GM23338 (cell line): ENCODE measurements around the gene CSTB. TPM values are rescaled to one million over a fixed set of nuclear protein-coding genes. Genes with fewer than 3 reads are reported as not detected.

Source experiments
- ATAC-seq: fragments of 200-7000 bp; cut with Tn5 transposase; 3 replicates; pipeline ENCODE4 v1.9.1; 2020
- DNase-seq: peaks from one replicate; pipeline ENCODE4 v3.0.0-alpha.2; 2015; ENCODE audit warnings: low spot score
- H2AFZ ChIP-seq: fragments of 200-600 bp; sonication (generic); 2 replicates; pipeline ENCODE4 v1.8.0; 2016; ENCODE audit warnings: antibody characterized with exemption, mild to moderate bottlenecking, moderate library complexity
- H3F3A ChIP-seq: fragments of 200-600 bp; sonication (generic); replicated peaks from 2 replicates; pipeline ENCODE4 v1.8.0; 2017; ENCODE audit warnings: antibody characterized with exemption, mixed run types, low read depth
- H3K27ac ChIP-seq: fragments of 200-600 bp; sonication (generic); 2 replicates; pipeline ENCODE4 v1.6.1; 2016; ENCODE audit warnings: low read depth
- H3K27me3 ChIP-seq: fragments of 200-600 bp; sonication (generic); 2 replicates; pipeline ENCODE4 v1.8.0; 2016; ENCODE audit warnings: mild to moderate bottlenecking, mixed run types, moderate library complexity; ENCODE audit not compliant: insufficient read depth
- H3K36me3 ChIP-seq: fragments of 200-600 bp; sonication (generic); 2 replicates; pipeline ENCODE4 v1.8.0; 2016; ENCODE audit warnings: mild to moderate bottlenecking; ENCODE audit not compliant: insufficient read depth
- H3K4me1 ChIP-seq: fragments of 200-600 bp; sonication (generic); 2 replicates; pipeline ENCODE4 v1.8.0; 2016; ENCODE audit warnings: mild to moderate bottlenecking, moderate library complexity; ENCODE audit not compliant: insufficient read depth
- H3K4me2 ChIP-seq: fragments of 200-600 bp; sonication (generic); 2 replicates; pipeline ENCODE4 v1.7.1; 2017; ENCODE audit warnings: mixed run types
- H3K4me3 ChIP-seq: fragments of 200-600 bp; sonication (generic); 2 replicates; pipeline ENCODE4 v1.6.1; 2016; ENCODE audit warnings: mixed run types
- H3K79me2 ChIP-seq: fragments of 200-600 bp; sonication (generic); replicated peaks from 2 replicates; pipeline ENCODE4 v1.8.0; 2017; ENCODE audit warnings: mild to moderate bottlenecking; ENCODE audit not compliant: insufficient read depth
- H3K9me2 ChIP-seq: fragments of 200-600 bp; sonication (generic); 2 replicates; pipeline ENCODE4 v1.8.0; 2017; ENCODE audit not compliant: insufficient read depth
- H4K20me1 ChIP-seq: fragments of 200-600 bp; sonication (generic); replicated peaks from 2 replicates; pipeline ENCODE4 v1.8.0; 2017; ENCODE audit warnings: mild to moderate bottlenecking; ENCODE audit not compliant: insufficient read depth
- H3K27ac Mint-ChIP-seq: 2 replicates; pipeline ENCODE4 v1.8.0; 2020; ENCODE audit warnings: inconsistent platforms, mild to moderate bottlenecking, moderate library complexity, mixed read lengths
- H3K27me3 Mint-ChIP-seq: 3 replicates; pipeline ENCODE4 v1.8.0; 2022; ENCODE audit warnings: low read depth, mild to moderate bottlenecking, moderate library complexity, mixed read lengths, inconsistent platforms; ENCODE audit not compliant: insufficient read depth, poor library complexity
- H3K36me3 Mint-ChIP-seq: 3 replicates; pipeline ENCODE4 v1.8.0; 2021; ENCODE audit warnings: low read depth, mild to moderate bottlenecking, inconsistent platforms, moderate library complexity, mixed read lengths
- H3K4me1 Mint-ChIP-seq: 3 replicates; pipeline ENCODE4 v1.8.0; 2020; ENCODE audit warnings: mild to moderate bottlenecking, inconsistent platforms, mixed read lengths
- H3K4me3 Mint-ChIP-seq: 3 replicates; pipeline ENCODE4 v1.8.0; 2021; ENCODE audit warnings: moderate library complexity, mild to moderate bottlenecking, inconsistent platforms, mixed read lengths
- H3K9me3 Mint-ChIP-seq: 3 replicates; pipeline ENCODE4 v1.8.0; 2020; ENCODE audit warnings: moderate library complexity, mild to moderate bottlenecking, inconsistent platforms, mixed read lengths
- CREB1 ChIP-seq: fragments of 250-450 bp; sonication (Bioruptor Pico); IDR thresholded peaks from 2 replicates; pipeline ENCODE4 v1.5.0; 2020; ENCODE audit warnings: low read depth, mild to moderate bottlenecking, moderate library complexity
- EZH2 ChIP-seq: fragments of 200-600 bp; sonication (generic); IDR thresholded peaks from one replicate; pipeline ENCODE4 v1.8.0; 2017; ENCODE audit warnings: antibody characterized with exemption, mild to moderate bottlenecking, low read depth; ENCODE audit not compliant: unreplicated experiment
- EZH2phosphoT487 ChIP-seq: fragments of 200-600 bp; sonication (generic); IDR thresholded peaks from one replicate; pipeline ENCODE4 v1.8.1; 2018; ENCODE audit warnings: antibody characterized with exemption; ENCODE audit not compliant: unreplicated experiment
- JUNB ChIP-seq: IDR thresholded peaks from one replicate; pipeline ENCODE4 v1.6.1; 2016; ENCODE audit warnings: antibody characterized with exemption; ENCODE audit not compliant: unreplicated experiment
- NANOG ChIP-seq: IDR thresholded peaks from 2 replicates; pipeline ENCODE4 v1.6.1; 2016; ENCODE audit warnings: antibody characterized with exemption, borderline replicate concordance
- POLR2AphosphoS5 ChIP-seq: IDR thresholded peaks from 2 replicates; pipeline ENCODE4 v1.6.1; 2016; ENCODE audit warnings: antibody characterized with exemption, low read depth
- STAT1 ChIP-seq: IDR thresholded peaks from one replicate; pipeline ENCODE4 v1.6.1; 2016; ENCODE audit warnings: antibody characterized with exemption; ENCODE audit not compliant: unreplicated experiment
- ZNF114 ChIP-seq: fragments of 250-450 bp; sonication (Bioruptor Pico); IDR thresholded peaks from 2 replicates; pipeline ENCODE4 v1.5.0; 2020; ENCODE audit warnings: mild to moderate bottlenecking, moderate library complexity
- polyA plus RNA-seq: library from polyadenylated mRNA; unstranded; fragments of >200 nt; fragmentation: Nextera tagmentation; extraction: Ambion mirVana; gene quantifications from 2 replicates; pipeline ENCODE4 v1.2.1, GENCODE V29; 2016
- total RNA-seq: library from RNA; depleted of rRNA; stranded (reverse); fragments of >200 nt; shearing (Covaris generic); gene quantifications from 2 replicates; pipeline ENCODE4 v1.2.3, GENCODE V29; 2014
- TF ChIP-seq, protein P1 (sequence below): IDR thresholded peaks from one replicate; pipeline ENCODE4 v1.6.1; 2018; ENCODE audit warnings: antibody characterized with exemption; ENCODE audit not compliant: unreplicated experiment
- TF ChIP-seq, protein P2 (sequence below), 2 experiments: fragments of 200-600 bp in 1 of 2; sonication (generic) in 1 of 2; conservative IDR thresholded peaks; 2 replicates each; pipeline versions ENCODE4 v1.5.1 to v1.6.1; 2016 to 2017; ENCODE audit warnings: antibody characterized with exemption in 2 of 2, low read depth in 2 of 2, mild to moderate bottlenecking in 2 of 2, moderate library complexity in 1 of 2

Gene CSTB
- total and polyA plus RNA-seq, 2 experiments from 2014 or later = 10.0 to 142 TPM

DNA sequence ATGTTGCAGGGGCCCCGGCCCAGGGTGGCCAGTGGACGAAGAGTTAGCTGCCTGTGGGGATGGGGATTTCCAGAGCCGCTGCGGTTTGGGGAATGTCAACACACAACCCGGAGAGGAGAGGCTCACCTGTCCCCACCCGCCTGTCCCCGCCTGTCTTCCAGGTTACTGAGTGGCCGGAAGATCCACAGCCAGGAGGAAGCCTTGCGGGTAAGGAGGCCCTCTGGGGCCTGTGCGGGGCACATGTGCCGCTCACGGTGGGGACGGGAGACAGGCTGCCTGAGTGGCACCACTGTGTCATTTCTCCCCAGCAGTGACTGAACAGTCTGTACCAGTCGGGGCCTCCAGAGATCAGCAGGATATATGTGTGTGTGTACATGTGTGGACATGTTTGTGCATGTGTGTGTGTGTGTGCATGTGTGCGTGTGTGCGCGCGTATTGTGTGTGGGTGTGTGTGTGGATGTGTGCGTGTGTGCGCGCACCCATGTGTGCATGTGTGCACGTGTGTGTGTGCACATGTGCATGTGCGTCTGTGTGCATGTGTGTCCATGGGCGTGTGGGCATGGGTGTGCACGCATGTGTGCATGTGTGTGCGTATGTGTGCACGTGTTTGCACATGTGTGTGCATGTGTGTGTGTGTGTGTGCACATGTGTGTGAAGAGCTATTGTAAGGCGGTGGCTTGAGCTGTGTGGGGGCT, 25.6 kb downstream of the CSTB start:
- ATAC-seq (no peak), DNase-seq (no peak)
- H3K27ac Mint-ChIP-seq = peak overlapping the region; percentile 35; the same call in 1 of the 2 replicates

DNA sequence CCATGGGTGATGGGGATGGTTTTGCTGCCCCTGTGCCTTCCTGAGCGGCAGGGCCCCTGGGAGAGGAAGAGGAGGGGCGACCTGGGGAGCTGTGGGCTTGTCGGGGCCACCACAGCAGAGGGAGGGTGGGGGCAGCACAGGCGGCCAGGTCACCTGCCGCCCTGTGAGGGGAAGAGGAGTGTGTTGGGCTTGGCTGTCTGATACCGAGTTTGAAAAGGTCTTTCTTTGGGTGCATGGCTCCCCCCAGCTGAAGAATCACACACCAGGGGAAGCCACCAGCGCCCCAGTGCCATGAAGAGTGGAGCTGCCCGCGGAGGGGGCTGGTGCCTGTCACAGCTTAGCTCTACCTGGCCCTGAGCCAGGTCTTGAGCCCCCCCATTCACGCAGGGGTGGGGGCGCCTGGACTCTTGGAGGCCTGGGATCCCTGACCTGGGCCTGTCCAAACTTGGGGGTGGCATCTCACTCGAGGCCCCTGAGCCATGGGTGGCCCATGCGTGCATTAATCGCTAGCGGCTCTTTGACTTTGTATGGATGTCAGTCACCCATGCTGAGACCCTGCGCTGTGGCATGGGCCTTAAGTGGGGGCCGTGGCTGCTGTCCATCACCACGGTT, 26.4 kb downstream of the CSTB start:
- Mint-ChIP-seq H3K27me3 (peaks cover 7% of the 10 kb centered on the region), H3K27ac (no peak overlapping the region), H3K4me1 (no peaks in the 10 kb centered on the region), H3K9me3 (no peaks in the 10 kb centered on the region), H3K36me3 (peaks cover 47% of the 10 kb centered on the region), H3K4me3 (no peak overlapping the region)
- no peaks in the 10 kb centered on the region for H3F3A ChIP-seq
- no peak overlapping the region for H2AFZ ChIP-seq
- no peaks in the 10 kb centered on the region for H3K36me3 ChIP-seq
- no peaks in the 10 kb centered on the region for H3K79me2 ChIP-seq
- H3K27ac ChIP-seq = no peak overlapping the region
- ATAC-seq (no peak), DNase-seq (no peak)
- H4K20me1 ChIP-seq = peaks cover 4% of the 10 kb centered on the region; the same call in 1 of the 2 replicates
- no peaks in the 10 kb centered on the region for H3K27me3 ChIP-seq
- no peaks in the 10 kb centered on the region for H3K4me1 ChIP-seq
- H3K4me3 ChIP-seq = no peak overlapping the region
- no peak overlapping the region for H3K4me2 ChIP-seq
- no peaks in the 10 kb centered on the region for H3K9me2 ChIP-seq
- TF ChIP-seq JUNB (no peak), ZNF114 (CRISPR knock-in tag) (no peak), STAT1 (no peak)

More for the DNA sequence above, 25.6 kb downstream of the CSTB start:
- H4K20me1 ChIP-seq = peaks cover 4% of the 10 kb centered on the region; the same call in 1 of the 2 replicates
- Mint-ChIP-seq H3K4me3 (no peak overlapping the region), H3K4me1 (no peaks in the 10 kb centered on the region), H3K27me3 (peaks cover 7% of the 10 kb centered on the region), H3K9me3 (no peaks in the 10 kb centered on the region), H3K36me3 (peaks cover 42% of the 10 kb centered on the region)
- no peaks in the 10 kb centered on the region for H3K4me1 ChIP-seq
- no peaks in the 10 kb centered on the region for H3F3A ChIP-seq
- H3K27ac ChIP-seq = no peak overlapping the region
- H3K9me2 ChIP-seq = no peaks in the 10 kb centered on the region
- H2AFZ ChIP-seq = no peak overlapping the region
- no peak overlapping the region for H3K4me3 ChIP-seq
- no peaks in the 10 kb centered on the region for H3K27me3 ChIP-seq
- H3K4me2 ChIP-seq = no peak overlapping the region
- TF ChIP-seq, protein P1, sequence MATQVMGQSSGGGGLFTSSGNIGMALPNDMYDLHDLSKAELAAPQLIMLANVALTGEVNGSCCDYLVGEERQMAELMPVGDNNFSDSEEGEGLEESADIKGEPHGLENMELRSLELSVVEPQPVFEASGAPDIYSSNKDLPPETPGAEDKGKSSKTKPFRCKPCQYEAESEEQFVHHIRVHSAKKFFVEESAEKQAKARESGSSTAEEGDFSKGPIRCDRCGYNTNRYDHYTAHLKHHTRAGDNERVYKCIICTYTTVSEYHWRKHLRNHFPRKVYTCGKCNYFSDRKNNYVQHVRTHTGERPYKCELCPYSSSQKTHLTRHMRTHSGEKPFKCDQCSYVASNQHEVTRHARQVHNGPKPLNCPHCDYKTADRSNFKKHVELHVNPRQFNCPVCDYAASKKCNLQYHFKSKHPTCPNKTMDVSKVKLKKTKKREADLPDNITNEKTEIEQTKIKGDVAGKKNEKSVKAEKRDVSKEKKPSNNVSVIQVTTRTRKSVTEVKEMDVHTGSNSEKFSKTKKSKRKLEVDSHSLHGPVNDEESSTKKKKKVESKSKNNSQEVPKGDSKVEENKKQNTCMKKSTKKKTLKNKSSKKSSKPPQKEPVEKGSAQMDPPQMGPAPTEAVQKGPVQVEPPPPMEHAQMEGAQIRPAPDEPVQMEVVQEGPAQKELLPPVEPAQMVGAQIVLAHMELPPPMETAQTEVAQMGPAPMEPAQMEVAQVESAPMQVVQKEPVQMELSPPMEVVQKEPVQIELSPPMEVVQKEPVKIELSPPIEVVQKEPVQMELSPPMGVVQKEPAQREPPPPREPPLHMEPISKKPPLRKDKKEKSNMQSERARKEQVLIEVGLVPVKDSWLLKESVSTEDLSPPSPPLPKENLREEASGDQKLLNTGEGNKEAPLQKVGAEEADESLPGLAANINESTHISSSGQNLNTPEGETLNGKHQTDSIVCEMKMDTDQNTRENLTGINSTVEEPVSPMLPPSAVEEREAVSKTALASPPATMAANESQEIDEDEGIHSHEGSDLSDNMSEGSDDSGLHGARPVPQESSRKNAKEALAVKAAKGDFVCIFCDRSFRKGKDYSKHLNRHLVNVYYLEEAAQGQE = no peak
- TF ChIP-seq EZH2phosphoT487 = no peak
- no peak for TF ChIP-seq EZH2
- TF ChIP-seq POLR2AphosphoS5 = no peak
- no peak for TF ChIP-seq NANOG
- TF ChIP-seq, protein P2, sequence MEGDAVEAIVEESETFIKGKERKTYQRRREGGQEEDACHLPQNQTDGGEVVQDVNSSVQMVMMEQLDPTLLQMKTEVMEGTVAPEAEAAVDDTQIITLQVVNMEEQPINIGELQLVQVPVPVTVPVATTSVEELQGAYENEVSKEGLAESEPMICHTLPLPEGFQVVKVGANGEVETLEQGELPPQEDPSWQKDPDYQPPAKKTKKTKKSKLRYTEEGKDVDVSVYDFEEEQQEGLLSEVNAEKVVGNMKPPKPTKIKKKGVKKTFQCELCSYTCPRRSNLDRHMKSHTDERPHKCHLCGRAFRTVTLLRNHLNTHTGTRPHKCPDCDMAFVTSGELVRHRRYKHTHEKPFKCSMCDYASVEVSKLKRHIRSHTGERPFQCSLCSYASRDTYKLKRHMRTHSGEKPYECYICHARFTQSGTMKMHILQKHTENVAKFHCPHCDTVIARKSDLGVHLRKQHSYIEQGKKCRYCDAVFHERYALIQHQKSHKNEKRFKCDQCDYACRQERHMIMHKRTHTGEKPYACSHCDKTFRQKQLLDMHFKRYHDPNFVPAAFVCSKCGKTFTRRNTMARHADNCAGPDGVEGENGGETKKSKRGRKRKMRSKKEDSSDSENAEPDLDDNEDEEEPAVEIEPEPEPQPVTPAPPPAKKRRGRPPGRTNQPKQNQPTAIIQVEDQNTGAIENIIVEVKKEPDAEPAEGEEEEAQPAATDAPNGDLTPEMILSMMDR (conservative IDR thresholded peaks at IDR 0.05; ENCODE audit: low read depth in 2 of 2) = no peak
- TF ChIP-seq CREB1 (CRISPR knock-in tag) = no peak
- no peaks in the 10 kb centered on the region for H3K79me2 ChIP-seq
- no peaks in the 10 kb centered on the region for H3K36me3 ChIP-seq
